ENCODE measurements around the gene SPDYE16. TPM values are rescaled to one million over a fixed set of nuclear protein-coding genes. Genes with fewer than 3 reads are reported as not detected.
"Not testable (repeated sequence)": the region's sequence is repeated elsewhere in the genome, so short reads cannot be mapped to it uniquely, and the experiment has no call there.

Gene SPDYE16
- total RNA-seq, 1 donor from 2014 or later, result 1.3 TPM

- peak; percentile 32 for DNase-seq (ENCODE audit: low spot score)
Measured at GRCh38 chr7:76504351-76505167, 38.5 kb downstream of the SPDYE16 start.

GRCh38 chr7:76503244-76503643 is 39.9 kb downstream of the SPDYE16 start:
- not testable (repeated sequence) for DNase-seq (ENCODE audit: low spot score)

- not testable (repeated sequence) for DNase-seq (ENCODE audit: low spot score)
Measured at GRCh38 chr7:76502836-76503235, 40.3 kb downstream of the SPDYE16 start.

GRCh38 chr7:76502224-76502623 is 40.9 kb downstream of the SPDYE16 start:
- DNase-seq (ENCODE audit: low spot score), result not testable (repeated sequence)

GRCh38 chr7:76499924-76500241 is 43.2 kb downstream of the SPDYE16 start:
- DNase-seq (ENCODE audit: low spot score), result not testable (repeated sequence)

- DNase-seq (ENCODE audit: low spot score), result not testable (repeated sequence)
Measured at GRCh38 chr7:76499201-76499923, 43.7 kb downstream of the SPDYE16 start.

GRCh38 chr7:76498583-76499200 is 44.4 kb downstream of the SPDYE16 start:
- not testable (repeated sequence) for DNase-seq (ENCODE audit: low spot score)

GRCh38 chr7:76497918-76498582 is 45.0 kb downstream of the SPDYE16 start:
- not testable (repeated sequence) for DNase-seq (ENCODE audit: low spot score)

- DNase-seq (ENCODE audit: low spot score), result not testable (repeated sequence)
Measured at GRCh38 chr7:76495717-76496116, 47.4 kb downstream of the SPDYE16 start.

- DNase-seq (ENCODE audit: low spot score), result not testable (repeated sequence)
Measured at GRCh38 chr7:76492139-76492538, 51.0 kb downstream of the SPDYE16 start.

GRCh38 chr7:76487969-76488368 is 55.1 kb downstream of the SPDYE16 start:
- DNase-seq (ENCODE audit: low spot score), result not testable (repeated sequence)

GRCh38 chr7:76486618-76487017 is 56.5 kb downstream of the SPDYE16 start:
- not testable (repeated sequence) for DNase-seq (ENCODE audit: low spot score)

- DNase-seq (ENCODE audit: low spot score), result not testable (repeated sequence)
Measured at GRCh38 chr7:76485822-76486610, 57.1 kb downstream of the SPDYE16 start.

- DNase-seq (ENCODE audit: low spot score), result not testable (repeated sequence)
Measured at GRCh38 chr7:76484456-76484855, 58.6 kb downstream of the SPDYE16 start.

- DNase-seq (ENCODE audit: low spot score), result not testable (repeated sequence)
Measured at GRCh38 chr7:76483081-76483480, 60.0 kb downstream of the SPDYE16 start.

- DNase-seq (ENCODE audit: low spot score), result not testable (repeated sequence)
Measured at GRCh38 chr7:76482660-76483059, 60.4 kb downstream of the SPDYE16 start.

Other genes starting within 250 kb of the SPDYE16 start
- 1,074 TPM for gene HSPB1, start 240.6 kb downstream of the SPDYE16 start, total RNA-seq
- gene YWHAG, start 184.3 kb downstream of the SPDYE16 start, total RNA-seq, result 99.4 TPM
- 0.70 TPM for gene SSC4D, start 133.6 kb downstream of the SPDYE16 start, total RNA-seq
- 23.3 TPM for gene ZP3, start 118.3 kb downstream of the SPDYE16 start, total RNA-seq
- 67.8 TPM for gene DTX2, start 81.6 kb downstream of the SPDYE16 start, total RNA-seq
- gene UPK3B, start 32.7 kb downstream of the SPDYE16 start, total RNA-seq, result 111 TPM
- 23.7 TPM for gene POMZP3, start 84.0 kb upstream of the SPDYE16 start, total RNA-seq